Measurements from ENCODE around the gene SYCN.

Gene SYCN

DNA sequence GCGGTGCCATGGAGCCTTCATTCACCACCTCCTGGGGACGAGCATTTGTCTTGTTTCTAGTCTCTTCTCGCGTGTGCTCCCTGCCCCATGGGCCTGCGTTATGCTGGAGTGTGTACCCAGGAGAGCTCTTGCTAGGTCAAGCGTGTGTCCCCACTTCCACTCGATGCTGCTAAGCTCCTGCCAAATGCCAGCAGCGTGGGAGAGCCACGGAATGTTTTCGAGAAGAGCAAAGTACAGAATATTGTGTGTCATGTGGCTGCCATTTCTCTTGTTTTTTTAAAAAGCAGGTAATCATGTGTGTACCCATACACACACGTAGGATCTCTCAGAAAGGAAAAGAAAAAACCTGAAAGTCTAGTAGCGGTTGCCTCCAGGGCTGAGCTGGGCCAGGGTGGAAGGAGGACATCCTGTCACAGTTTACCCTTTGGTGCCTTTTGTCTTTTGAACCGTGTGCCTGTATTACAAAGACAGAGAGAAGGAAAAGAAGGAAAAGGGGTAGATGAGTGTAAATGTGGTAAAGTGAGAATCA, 49.9 kb downstream of the SYCN start:
- H3K4me3 ChIP-seq (ENCODE audit: low read length) = no peak overlapping the region
- no peak for TF ChIP-seq ZNF274 (IDR thresholded peaks at IDR 0.05; ENCODE audit: low read depth, low read length)

All from GM08714 (cell line).